Measurements from ENCODE around the gene DLEC1.
A peak's percentile ranks its signal among the peaks of the same experiment; 100 is the strongest.

The DLEC1 gene

GRCh38 chr3:38021196-38021595, 17.8 kb upstream of the DLEC1 start:
- TF ChIP-seq CTCF (IDR thresholded peaks at IDR 0.05; ENCODE audit: low read depth, low read length, missing control alignments) = no peak
- no peak for DNase-seq
- peaks cover 2% of the 10 kb centered on the region for H3K36me3 ChIP-seq (replicated peaks)
- in situ Hi-C loops (cut with HindIII; ENCODE audit: low pct_ligation_motif_present, low sequenced_read_pairs) = no loop called here
- H3K27me3 ChIP-seq (replicated peaks) = no peaks in the 10 kb centered on the region
- no peak overlapping the region for H3K27ac ChIP-seq
- H3K4me3 ChIP-seq (ENCODE audit: low read depth, low read length) = no peak overlapping the region

GRCh38 chr3:38022301-38022700, 16.7 kb upstream of the DLEC1 start:
- in situ Hi-C loops (cut with HindIII; ENCODE audit: low pct_ligation_motif_present, low sequenced_read_pairs) = no loop called here
- TF ChIP-seq CTCF (IDR thresholded peaks at IDR 0.05; ENCODE audit: low read depth, low read length, missing control alignments) = no peak
- Histone ChIP-seq H3K4me3 (ENCODE audit: low read depth, low read length) (no peak overlapping the region), H3K27ac (no peak overlapping the region), H3K36me3 (replicated peaks) (no peaks in the 10 kb centered on the region), H3K27me3 (replicated peaks) (no peaks in the 10 kb centered on the region)
- DNase-seq = no peak

- no peak for DNase-seq
- H3K27ac ChIP-seq = no peak overlapping the region
- in situ Hi-C loops (cut with HindIII; ENCODE audit: low pct_ligation_motif_present, low sequenced_read_pairs) = no loop called here
- H3K4me3 ChIP-seq (ENCODE audit: low read depth, low read length) = peak overlapping the region; percentile 81
- H3K27me3 ChIP-seq (replicated peaks) = no peaks in the 10 kb centered on the region
- TF ChIP-seq CTCF (IDR thresholded peaks at IDR 0.05; ENCODE audit: low read depth, low read length, missing control alignments) = no peak
- H3K36me3 ChIP-seq (replicated peaks) = no peaks in the 10 kb centered on the region
Measured at GRCh38 chr3:38022896-38023709, 15.9 kb upstream of the DLEC1 start.

- Histone ChIP-seq H3K27me3 (replicated peaks) (no peaks in the 10 kb centered on the region), H3K4me3 (ENCODE audit: low read depth, low read length) (no peak overlapping the region), H3K36me3 (replicated peaks) (no peaks in the 10 kb centered on the region), H3K27ac (no peak overlapping the region)
- no peak for TF ChIP-seq CTCF (IDR thresholded peaks at IDR 0.05; ENCODE audit: low read depth, low read length, missing control alignments)
- in situ Hi-C loops (cut with HindIII; ENCODE audit: low pct_ligation_motif_present, low sequenced_read_pairs) = no loop called here
- no peak for DNase-seq
Measured at GRCh38 chr3:38026856-38027255, 12.2 kb upstream of the DLEC1 start.

GRCh38 chr3:38027466-38028465, 11.2 kb upstream of the DLEC1 start:
- Histone ChIP-seq H3K27ac (no peak overlapping the region), H3K27me3 (replicated peaks) (no peaks in the 10 kb centered on the region)
- in situ Hi-C loops (cut with HindIII; ENCODE audit: low pct_ligation_motif_present, low sequenced_read_pairs) = no loop called here

More at GRCh38 chr3:38027466-38028465, 11.2 kb upstream of the DLEC1 start:
- no peak for DNase-seq
- Histone ChIP-seq H3K36me3 (replicated peaks) (no peaks in the 10 kb centered on the region), H3K4me3 (ENCODE audit: low read depth, low read length) (no peak overlapping the region)
- no peak for TF ChIP-seq CTCF (IDR thresholded peaks at IDR 0.05; ENCODE audit: low read depth, low read length, missing control alignments)

All from brain microvascular endothelial cell (primary cell).